H9 (cell line): Measurements from ENCODE around the gene RWDD2A. TPM values are rescaled to one million over a fixed set of nuclear protein-coding genes. Genes with fewer than 3 reads are reported as not detected.

Experiments
- DNase-seq: peaks from one replicate; pipeline ENCODE4 v3.0.0-alpha.2; 2017
- H2AFZ ChIP-seq: one replicate; pipeline ENCODE4 v1.6.1; 2013; ENCODE audit warnings: mild to moderate bottlenecking, low read length, control low read depth, moderate library complexity
- H2AK5ac ChIP-seq: 2 replicates; pipeline ENCODE4 v1.6.1; 2013; ENCODE audit warnings: low read length, control low read depth, mixed read lengths; ENCODE audit not compliant: insufficient read length
- H2BK120ac ChIP-seq: one replicate; pipeline ENCODE4 v1.6.1; 2013; ENCODE audit warnings: low read depth, mild to moderate bottlenecking, low read length, control low read depth, inconsistent platforms; ENCODE audit not compliant: poor library complexity, severe bottlenecking
- H2BK12ac ChIP-seq: 2 replicates; pipeline ENCODE4 v1.6.1; 2013; ENCODE audit warnings: low read length, control low read depth, mixed read lengths, low read depth; ENCODE audit not compliant: insufficient read length
- H2BK15ac ChIP-seq: 2 replicates; pipeline ENCODE4 v1.6.1; 2013; ENCODE audit warnings: low read depth, low read length, control low read depth
- H2BK20ac ChIP-seq: one replicate; pipeline ENCODE4 v1.6.1; 2013; ENCODE audit warnings: low read depth, mild to moderate bottlenecking, low read length, control low read depth, inconsistent platforms; ENCODE audit not compliant: poor library complexity, severe bottlenecking
- H2BK5ac ChIP-seq: 2 replicates; pipeline ENCODE4 v1.6.1; 2013; ENCODE audit warnings: low read length, control low read depth, mixed read lengths; ENCODE audit not compliant: insufficient read length
- H3K14ac ChIP-seq: 2 replicates; pipeline ENCODE4 v1.6.1; 2013; ENCODE audit warnings: low read length, control low read depth; ENCODE audit not compliant: insufficient read depth
- H3K18ac ChIP-seq: 2 replicates; pipeline ENCODE4 v1.6.1; 2013; ENCODE audit warnings: low read depth, mild to moderate bottlenecking, mixed read lengths, low read length, control low read depth; ENCODE audit not compliant: insufficient read length
- H3K23ac ChIP-seq: 2 replicates; pipeline ENCODE4 v1.6.1; 2013; ENCODE audit warnings: low read length, control low read depth, mixed read lengths, low read depth; ENCODE audit not compliant: insufficient read length
- H3K23me2 ChIP-seq: 2 replicates; pipeline ENCODE4 v1.6.1; 2013; ENCODE audit warnings: low read depth, mild to moderate bottlenecking, mixed read lengths, low read length, control low read depth; ENCODE audit not compliant: insufficient read length, poor library complexity, severe bottlenecking
- H3K27ac ChIP-seq: 2 replicates; pipeline ENCODE4 v1.5.1; 2013; ENCODE audit warnings: low read length, control low read depth, mixed read lengths, low read depth; ENCODE audit not compliant: insufficient read length
- H3K27me3 ChIP-seq: 2 replicates; pipeline ENCODE4 v1.6.1; 2013; ENCODE audit warnings: low read length, control low read depth, inconsistent platforms; ENCODE audit not compliant: insufficient read depth
- H3K4ac ChIP-seq: 2 replicates; pipeline ENCODE4 v1.6.1; 2013; ENCODE audit warnings: low read depth, mild to moderate bottlenecking, control low read depth, inconsistent platforms, low read length, moderate library complexity
- H3K4me1 ChIP-seq: 2 replicates; pipeline ENCODE4 v1.6.1; 2013; ENCODE audit warnings: low read length, control low read depth, inconsistent platforms; ENCODE audit not compliant: insufficient read depth
- H3K4me2 ChIP-seq: 2 replicates; pipeline ENCODE4 v1.6.1; 2013; ENCODE audit warnings: low read length, control low read depth, mixed read lengths; ENCODE audit not compliant: insufficient read length, insufficient read depth
- H3K56ac ChIP-seq: 2 replicates; pipeline ENCODE4 v1.6.1; 2013; ENCODE audit warnings: low read depth, mild to moderate bottlenecking, mixed read lengths, low read length, control low read depth; ENCODE audit not compliant: insufficient read length
- H3K79me1 ChIP-seq: 2 replicates; pipeline ENCODE4 v1.6.1; 2013; ENCODE audit warnings: low read depth, mild to moderate bottlenecking, moderate library complexity, low read length, control low read depth, inconsistent platforms; ENCODE audit not compliant: insufficient read depth, poor library complexity, severe bottlenecking
- H3K79me2 ChIP-seq: 2 replicates; pipeline ENCODE4 v1.6.1; 2013; ENCODE audit warnings: low read length, control low read depth, inconsistent platforms; ENCODE audit not compliant: insufficient read depth
- H3K9ac ChIP-seq: 2 replicates; pipeline ENCODE4 v1.6.1; 2013; ENCODE audit warnings: low read length, control low read depth, mixed read lengths; ENCODE audit not compliant: insufficient read length; ENCODE audit errors: extremely low read depth
- H3K9me3 ChIP-seq: one replicate; pipeline ENCODE4 v1.6.1; 2013; ENCODE audit warnings: low read depth, low read length, inconsistent platforms; ENCODE audit not compliant: control insufficient read depth
- H3T11ph ChIP-seq: one replicate; pipeline ENCODE4 v1.6.1; 2013; ENCODE audit warnings: mild to moderate bottlenecking, low read length, control low read depth, inconsistent platforms
- H4K20me1 ChIP-seq: one replicate; pipeline ENCODE4 v1.6.1; 2013; ENCODE audit not compliant: control insufficient read depth, insufficient read length, insufficient read depth
- H4K5ac ChIP-seq: 2 replicates; pipeline ENCODE4 v1.6.1; 2013; ENCODE audit warnings: low read depth, mild to moderate bottlenecking, mixed read lengths, low read length, control low read depth; ENCODE audit not compliant: insufficient read length
- H4K8ac ChIP-seq: replicated peaks from 2 replicates; pipeline ENCODE4 v1.6.1; 2013; ENCODE audit warnings: low read length, control low read depth, mixed read lengths, low read depth; ENCODE audit not compliant: insufficient read length
- H4K91ac ChIP-seq: 2 replicates; pipeline ENCODE4 v1.6.1; 2013; ENCODE audit warnings: low read depth, mild to moderate bottlenecking, moderate library complexity, mixed read lengths, low read length, control low read depth; ENCODE audit not compliant: insufficient read length
- H3K27ac Mint-ChIP-seq, 3 experiments: 2 replicates in 2 of 3; 3 replicates in 1 of 3; pipeline ENCODE4 v1.8.0; 2020 to 2021; ENCODE audit warnings: mixed read lengths in 3 of 3, mild to moderate bottlenecking in 1 of 3, moderate library complexity in 1 of 3
- H3K27me3 Mint-ChIP-seq: 2 replicates; pipeline ENCODE4 v1.8.0; 2021; ENCODE audit warnings: low read depth, mild to moderate bottlenecking, moderate library complexity, mixed read lengths
- H3K36me3 Mint-ChIP-seq, 3 experiments: 2 replicates in 2 of 3; 3 replicates in 1 of 3; pipeline ENCODE4 v1.8.0; 2020 to 2021; ENCODE audit warnings: low read depth in 3 of 3, mixed read lengths in 3 of 3; ENCODE audit not compliant: insufficient read depth in 1 of 3
- H3K4me1 Mint-ChIP-seq, 2 experiments: 2 replicates each; pipeline ENCODE4 v1.8.0; 2020; ENCODE audit warnings: mixed read lengths in 2 of 2
- H3K4me3 Mint-ChIP-seq, 2 experiments: 2 replicates in 1 of 2; 3 replicates in 1 of 2; pipeline ENCODE4 v1.8.0; 2020 to 2021; ENCODE audit warnings: mild to moderate bottlenecking in 2 of 2, mixed read lengths in 2 of 2, moderate library complexity in 1 of 2
- H3K9me3 Mint-ChIP-seq, 2 experiments: 2 replicates in 1 of 2; 3 replicates in 1 of 2; pipeline ENCODE4 v1.8.0; 2020; ENCODE audit warnings: mild to moderate bottlenecking in 2 of 2, mixed read lengths in 2 of 2, moderate library complexity in 1 of 2
- WGBS: extraction: QIAGEN DNeasy Blood & Tissue Kit; methylation state at CpG from one replicate; pipeline ENCODE4 v1.1.7; 2013; ENCODE audit warnings: missing lambda C conversion rate, low lambda C conversion rate, mixed read lengths; ENCODE audit not compliant: insufficient read length; ENCODE audit errors: extremely low coverage; 5-methylcytosine and 5-hydroxymethylcytosine counted together
- total RNA-seq: library from RNA; stranded (reverse); gene quantifications from 2 replicates; pipeline ENCODE4 v1.2.1, GENCODE V29; 2021
- TF ChIP-seq, protein P1 (sequence below): fragments of 200-600 bp; sonication (generic); conservative IDR thresholded peaks from 3 replicates; pipeline ENCODE4 v1.8.0; 2021; ENCODE audit warnings: antibody characterized with exemption, mild to moderate bottlenecking

The RWDD2A gene
- total RNA-seq, 1 experiment from 2014 or later: 3.2 TPM

DNA sequence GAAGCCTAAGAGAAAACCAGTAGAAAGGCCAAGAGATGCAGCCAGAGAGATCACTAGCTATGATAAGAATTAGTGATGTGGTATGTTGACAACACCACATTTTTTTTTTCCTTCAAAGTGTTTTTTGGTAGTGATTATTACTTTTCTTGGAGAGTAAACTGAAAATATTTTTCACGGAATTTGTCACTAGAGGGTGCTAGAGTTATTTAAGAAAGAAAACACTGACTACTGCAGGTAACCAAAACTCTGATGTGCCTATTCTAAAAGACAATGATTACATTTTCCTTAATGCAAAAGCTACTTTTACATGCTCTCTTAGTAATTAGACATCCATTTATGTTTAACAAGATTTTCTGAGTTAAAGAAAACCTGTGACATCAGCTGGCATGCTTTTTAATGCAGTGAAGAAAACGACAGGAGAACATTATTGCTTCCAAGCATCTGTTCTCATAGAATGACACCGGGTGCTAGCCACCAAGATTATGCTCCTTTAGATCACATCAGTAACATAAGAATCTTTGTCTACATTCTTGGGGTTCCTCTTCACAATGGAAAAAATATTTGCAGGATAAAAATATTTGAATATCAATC lies 28.8 kb downstream of the RWDD2A start:
- H2BK20ac ChIP-seq: no peak overlapping the region
- H3K4ac ChIP-seq: no peak overlapping the region
- no peaks in the 10 kb centered on the region for H3K27me3 ChIP-seq
- no peak overlapping the region for H2BK120ac ChIP-seq
- Mint-ChIP-seq H3K4me1 (no peaks in the 10 kb centered on the region), H3K27me3 (no peaks in the 10 kb centered on the region), H3K36me3 (no peaks in the 10 kb centered on the region), H3K9me3 (no peaks in the 10 kb centered on the region), H3K27ac (no peak overlapping the region), H3K4me3 (no peak overlapping the region)
- no peak overlapping the region for H2AK5ac ChIP-seq
- H3K18ac ChIP-seq: no peak overlapping the region
- H3K9me3 ChIP-seq: no peaks in the 10 kb centered on the region
- TF ChIP-seq, protein P1, sequence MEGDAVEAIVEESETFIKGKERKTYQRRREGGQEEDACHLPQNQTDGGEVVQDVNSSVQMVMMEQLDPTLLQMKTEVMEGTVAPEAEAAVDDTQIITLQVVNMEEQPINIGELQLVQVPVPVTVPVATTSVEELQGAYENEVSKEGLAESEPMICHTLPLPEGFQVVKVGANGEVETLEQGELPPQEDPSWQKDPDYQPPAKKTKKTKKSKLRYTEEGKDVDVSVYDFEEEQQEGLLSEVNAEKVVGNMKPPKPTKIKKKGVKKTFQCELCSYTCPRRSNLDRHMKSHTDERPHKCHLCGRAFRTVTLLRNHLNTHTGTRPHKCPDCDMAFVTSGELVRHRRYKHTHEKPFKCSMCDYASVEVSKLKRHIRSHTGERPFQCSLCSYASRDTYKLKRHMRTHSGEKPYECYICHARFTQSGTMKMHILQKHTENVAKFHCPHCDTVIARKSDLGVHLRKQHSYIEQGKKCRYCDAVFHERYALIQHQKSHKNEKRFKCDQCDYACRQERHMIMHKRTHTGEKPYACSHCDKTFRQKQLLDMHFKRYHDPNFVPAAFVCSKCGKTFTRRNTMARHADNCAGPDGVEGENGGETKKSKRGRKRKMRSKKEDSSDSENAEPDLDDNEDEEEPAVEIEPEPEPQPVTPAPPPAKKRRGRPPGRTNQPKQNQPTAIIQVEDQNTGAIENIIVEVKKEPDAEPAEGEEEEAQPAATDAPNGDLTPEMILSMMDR: peak; percentile 74
- no peaks in the 10 kb centered on the region for H3K79me2 ChIP-seq
- H3K9ac ChIP-seq: no peak overlapping the region
- no peaks in the 10 kb centered on the region for H3K79me1 ChIP-seq
- H4K20me1 ChIP-seq: no peaks in the 10 kb centered on the region
- WGBS: no CpG with 5 or more reads among the region's 3 CpGs
- H3K23ac ChIP-seq: no peak overlapping the region
- no peak overlapping the region for H2BK5ac ChIP-seq
- no peak overlapping the region for H4K5ac ChIP-seq
- no peak overlapping the region for H3T11ph ChIP-seq
- no peak for DNase-seq
- H2AFZ ChIP-seq: no peak overlapping the region
- no peak overlapping the region for H2BK12ac ChIP-seq
- H3K56ac ChIP-seq: no peak overlapping the region
- H4K91ac ChIP-seq: no peak overlapping the region
- H3K23me2 ChIP-seq: no peaks in the 10 kb centered on the region
- H2BK15ac ChIP-seq: no peak overlapping the region
- no peaks in the 10 kb centered on the region for H3K4me1 ChIP-seq
- H3K27ac ChIP-seq: no peak overlapping the region
- H4K8ac ChIP-seq: no peak overlapping the region
- H3K14ac ChIP-seq: no peak overlapping the region
- H3K4me2 ChIP-seq: no peak overlapping the region
